IMR-90 (cell line): Measurements from ENCODE around the gene REN. TPM values are rescaled to one million over a fixed set of nuclear protein-coding genes. Genes with fewer than 3 reads are reported as not detected.
A peak's percentile ranks its signal among the peaks of the same experiment; 100 is the strongest.

Experiments used
- ATAC-seq: fragments of 200-7000 bp; cut with Tn5 transposase; 2 replicates; pipeline ENCODE4 v1.9.1; 2020; ENCODE audit warnings: low read depth, mild to moderate bottlenecking, moderate library complexity
- BruUV-seq: library from RNA; stranded (reverse); fragments of 400-500 nt; replicated peaks from 2 replicates; lab custom pipeline; 2021; lab: Mats Ljungman, UMichigan
- CTCF ChIA-PET: fragments of 300-600 bp; formaldehyde crosslinking; extraction: SDS; loops from one replicate; lab custom pipeline; 2021; ENCODE audit warnings: antibody characterized with exemption; lab: Yijun Ruan, JAX
- POLR2A ChIA-PET: fragments of 300-600 bp; sonication (Branson Sonifier 250); formaldehyde crosslinking; loops from one replicate; lab custom pipeline; 2022; ENCODE audit warnings: antibody characterized with exemption; ENCODE audit not compliant: unreplicated experiment; lab: Charles Lee
- DNase-seq: peaks from one replicate; pipeline ENCODE4 v3.0.0; 2013
- H2AFZ ChIP-seq: replicated peaks from 2 replicates; pipeline ENCODE3; 2013; ENCODE audit warnings: low read length, mild to moderate bottlenecking; ENCODE audit not compliant: poor library complexity
- H2AK5ac ChIP-seq: 2 replicates; pipeline ENCODE4 v1.6.1; 2013; ENCODE audit warnings: low read depth, low read length, inconsistent platforms
- H2AK9ac ChIP-seq: replicated peaks from 2 replicates; pipeline ENCODE3; 2013; ENCODE audit warnings: mild to moderate bottlenecking, low read depth, low read length, moderate library complexity; ENCODE audit not compliant: poor library complexity
- H2BK120ac ChIP-seq: 2 replicates; pipeline ENCODE4 v1.6.1; 2013; ENCODE audit warnings: low read depth, low read length, inconsistent platforms
- H2BK15ac ChIP-seq: 3 replicates; pipeline ENCODE4 v1.6.1; 2013; ENCODE audit warnings: low read depth, low read length, inconsistent platforms
- H2BK20ac ChIP-seq: 2 replicates; pipeline ENCODE4 v1.6.1; 2013; ENCODE audit warnings: low read depth, mild to moderate bottlenecking, inconsistent platforms, low read length, moderate library complexity
- H2BK5ac ChIP-seq: 2 replicates; pipeline ENCODE4 v1.6.1; 2013; ENCODE audit warnings: mild to moderate bottlenecking, low read depth, low read length, inconsistent platforms; ENCODE audit not compliant: poor library complexity, severe bottlenecking
- H3K14ac ChIP-seq: replicated peaks from 2 replicates; pipeline ENCODE4 v1.6.1; 2013; ENCODE audit warnings: low read depth, low read length, inconsistent platforms
- H3K18ac ChIP-seq: 2 replicates; pipeline ENCODE4 v1.6.1; 2013; ENCODE audit warnings: low read depth, low read length, control low read depth
- H3K23ac ChIP-seq: 2 replicates; pipeline ENCODE4 v1.6.1; 2013; ENCODE audit warnings: low read depth, low read length, inconsistent platforms
- H3K27ac ChIP-seq: 2 replicates; pipeline ENCODE4 v1.5.1; 2013; ENCODE audit warnings: mild to moderate bottlenecking, control low read depth, low read length; ENCODE audit not compliant: insufficient read depth
- H3K27me3 ChIP-seq: 2 replicates; pipeline ENCODE4 v1.6.1; 2013; ENCODE audit warnings: low read length; ENCODE audit not compliant: control insufficient read depth, insufficient read depth
- H3K36me3 ChIP-seq: 2 replicates; pipeline ENCODE4 v1.6.1; 2013; ENCODE audit warnings: low read length, mixed read lengths; ENCODE audit not compliant: control insufficient read depth, insufficient read depth
- H3K4ac ChIP-seq: 2 replicates; pipeline ENCODE4 v1.6.1; 2013; ENCODE audit warnings: low read depth, low read length, inconsistent platforms
- H3K4me1 ChIP-seq: 2 replicates; pipeline ENCODE4 v1.6.1; 2013; ENCODE audit warnings: low read length, mixed read lengths; ENCODE audit not compliant: control insufficient read depth, insufficient read depth
- H3K4me2 ChIP-seq: 2 replicates; pipeline ENCODE4 v1.6.1; 2013; ENCODE audit warnings: low read depth, mild to moderate bottlenecking, control low read depth, low read length, moderate library complexity
- H3K4me3 ChIP-seq: 2 replicates; pipeline ENCODE4 v1.5.1; 2013; ENCODE audit warnings: low read depth, mild to moderate bottlenecking, control low read depth, low read length, moderate library complexity; ENCODE audit not compliant: insufficient read depth
- H3K56ac ChIP-seq: 2 replicates; pipeline ENCODE4 v1.6.1; 2013; ENCODE audit warnings: low read length, inconsistent platforms; ENCODE audit not compliant: insufficient read depth; ENCODE audit errors: extremely low read depth
- H3K79me1 ChIP-seq, 2 experiments: 2 replicates each; pipeline ENCODE4 v1.6.1; 2013; ENCODE audit warnings: low read length in 2 of 2, inconsistent platforms in 1 of 2, low read depth in 1 of 2
- H3K9ac ChIP-seq: 2 replicates; pipeline ENCODE4 v1.6.1; 2013; ENCODE audit warnings: low read depth, low read length, control low read depth
- H3K9me1 ChIP-seq: 2 replicates; pipeline ENCODE4 v1.6.1; 2013; ENCODE audit warnings: low read length, inconsistent platforms; ENCODE audit not compliant: insufficient read depth
- H3K9me3 ChIP-seq: 2 replicates; pipeline ENCODE4 v1.6.1; 2013; ENCODE audit warnings: low read length; ENCODE audit not compliant: control insufficient read depth, insufficient read depth
- H4K20me1 ChIP-seq: 2 replicates; pipeline ENCODE4 v1.6.1; 2013; ENCODE audit warnings: low read length, inconsistent platforms; ENCODE audit not compliant: insufficient read depth
- H4K5ac ChIP-seq: 2 replicates; pipeline ENCODE4 v1.6.1; 2013; ENCODE audit warnings: mild to moderate bottlenecking, low read depth, low read length, control low read depth
- H4K8ac ChIP-seq, 2 experiments: 2 replicates each; pipeline ENCODE4 v1.6.1; 2013; ENCODE audit warnings: low read depth in 2 of 2, low read length in 2 of 2, control low read depth in 1 of 2, inconsistent platforms in 1 of 2
- H4K91ac ChIP-seq: 2 replicates; pipeline ENCODE4 v1.6.1; 2013; ENCODE audit warnings: low read depth, low read length, inconsistent platforms; ENCODE audit not compliant: insufficient read depth
- CTCF ChIP-seq: conservative IDR thresholded peaks from 2 replicates; pipeline ENCODE4 v1.5.1; 2012; ENCODE audit warnings: mild to moderate bottlenecking, low read depth, low read length, improper control_type of control experiment
- FOS ChIP-seq: fragments of 150-350 bp; IDR thresholded peaks from 2 replicates; pipeline ENCODE4 v1.6.1; 2016; ENCODE audit warnings: low read depth, low read length
- RAD21 ChIP-seq: IDR thresholded peaks from 2 replicates; pipeline ENCODE4 v1.6.1; 2012; ENCODE audit warnings: low read length, improper control_type of control experiment
- SMC3 ChIP-seq: fragments of 150-350 bp; IDR thresholded peaks from 2 replicates; pipeline ENCODE4 v1.6.1; 2016; ENCODE audit warnings: low read depth, mild to moderate bottlenecking, antibody characterized with exemption, low read length, moderate library complexity
- whole genome bisulfite sequencing, 2 experiments: methylation state at CpG; one replicate each; pipeline versions ENCODE4 v1.1.5 to v1.1.7; 2013; ENCODE audit warnings: missing lambda C conversion rate in 2 of 2; ENCODE audit not compliant: insufficient read length in 1 of 2; ENCODE audit errors: extremely low coverage in 2 of 2; 5-methylcytosine and 5-hydroxymethylcytosine counted together
- dilution Hi-C: fragments of 300-500 bp; cut with HindIII; formaldehyde crosslinking; loops from one replicate; pipeline ENCODE4 v1.14.3; 2018; ENCODE audit warnings: low sequenced_read_pairs; ENCODE audit not compliant: unreplicated experiment
- in situ Hi-C: fragments of 300-500 bp; cut with MboI; formaldehyde crosslinking; loops from 3 replicates; pipeline ENCODE4 v1.14.3; 2019; ENCODE audit warnings: low sequenced_read_pairs, inconsistent platforms, mixed read lengths
- intact Hi-C: fragments of 100-400 bp; cut with micrococcal nuclease; formaldehyde crosslinking; loops from 2 replicates; pipeline ENCODE4 v1.10.0; 2022
- polyA plus RNA-seq, 3 experiments: library from polyadenylated mRNA; depleted of rRNA; stranded (reverse); fragments of >200 nt; gene quantifications; 2 replicates each; pipeline ENCODE4 v1.2.3, GENCODE V29; 2012; ENCODE audit warnings: low replicate concordance in 1 of 3
- total RNA-seq: library from RNA; depleted of rRNA; stranded (reverse); fragments of >200 nt; gene quantifications from 2 replicates; pipeline ENCODE4 v1.2.3, GENCODE V29; 2012

The REN gene
- total and polyA plus RNA-seq, 2 of the 4 experiments (the other 2 are of a cell fraction): 0.54 to 1.2 TPM

GRCh38 chr1:204123376-204123775 lies 42.8 kb downstream of the REN start:
- Histone ChIP-seq H2BK15ac (no peak overlapping the region), H4K91ac (no peak overlapping the region), H3K9me3 (no peaks in the 10 kb centered on the region), H2BK20ac (no peak overlapping the region), H2AK5ac (no peak overlapping the region), H3K18ac (no peak overlapping the region), H3K36me3 (peaks cover 9% of the 10 kb centered on the region), H4K8ac (no peak overlapping the region), H3K79me1 (no peaks in the 10 kb centered on the region), H3K4me3 (no peak overlapping the region), H3K23ac (no peak overlapping the region), H3K9ac (no peak overlapping the region), H2BK5ac (no peak overlapping the region), H2BK120ac (no peak overlapping the region), H3K27ac (no peak overlapping the region), H3K9me1 (no peaks in the 10 kb centered on the region), H2AK9ac (no peak overlapping the region), H2AFZ (no peak overlapping the region), H3K4me2 (no peak overlapping the region), H4K5ac (no peak overlapping the region), H3K14ac (no peak overlapping the region), H4K20me1 (no peaks in the 10 kb centered on the region), H3K4ac (no peak overlapping the region), H3K27me3 (no peaks in the 10 kb centered on the region), H3K4me1 (peaks cover 4% of the 10 kb centered on the region; the same call in 1 of the 2 replicates), H3K56ac (no peak overlapping the region)
- intact Hi-C loops: no loop called here
- ChIA-PET CTCF (no interaction called here), POLR2A (no interaction called here)
- TF ChIP-seq FOS: no peak
- peak; percentile 38 for TF ChIP-seq CTCF
- TF ChIP-seq SMC3: peak; percentile 40; the same call in 1 of the 2 replicates
- TF ChIP-seq RAD21: peak; percentile 42
- DNase-seq (peak; percentile 7), ATAC-seq (no peak)
- WGBS, 2 experiments: 100% methylated on average over 1 of the region's 9 CpGs; no CpG with 5 or more reads in 1 of the 2 experiments
- dilution Hi-C loops: no loop called here
- in situ Hi-C loops: no loop called here
- no TSS peak for BruUV-seq
